Ishikawa (cell line): ENCODE data around the gene ADAP1.

Experiments
- CREB1 ChIP-seq: IDR thresholded peaks from 2 replicates; pipeline ENCODE4 v1.6.1; 2012; ENCODE audit warnings: low read depth
- EGR1 ChIP-seq: IDR thresholded peaks from 2 replicates; pipeline ENCODE4 v1.6.1; 2012
- EP300 ChIP-seq: IDR thresholded peaks from 2 replicates; pipeline ENCODE4 v1.6.1; 2012; ENCODE audit warnings: borderline replicate concordance
- FOXM1 ChIP-seq: IDR thresholded peaks from 2 replicates; pipeline ENCODE4 v1.6.1; 2012; ENCODE audit warnings: low read depth, borderline replicate concordance
- TCF12 ChIP-seq: IDR thresholded peaks from 2 replicates; pipeline ENCODE4 v1.6.1; 2012; ENCODE audit warnings: low read depth
- TEAD4 ChIP-seq: IDR thresholded peaks from 2 replicates; pipeline ENCODE4 v1.6.1; 2012

DNA sequence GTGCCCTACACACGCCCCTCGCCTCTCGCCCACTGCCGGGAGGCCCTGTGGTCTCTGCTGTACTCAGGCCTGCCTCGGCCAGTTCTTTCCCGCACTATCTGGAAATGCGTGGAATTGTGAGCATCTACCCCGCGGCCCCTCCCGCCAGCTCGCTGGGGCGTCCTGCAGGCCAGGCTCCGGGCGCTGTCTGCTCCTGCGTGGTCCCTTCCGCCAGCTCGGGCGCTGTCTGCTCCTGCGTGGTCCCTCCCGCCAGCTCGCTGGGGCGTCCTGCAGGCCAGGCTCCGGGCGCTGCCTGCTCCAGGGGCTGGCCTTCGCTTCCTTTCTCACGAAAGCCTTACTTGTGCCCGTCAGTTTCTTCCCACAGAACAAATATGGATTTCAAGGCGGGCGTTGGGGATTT lies 63.2 kb downstream of the ADAP1 start:
- TF ChIP-seq EGR1 (no peak), FOXM1 (no peak), CREB1 (no peak), TEAD4 (no peak), EP300 (no peak), TCF12 (no peak)
